ENCODE measurements around the gene HEATR5A. TPM values are rescaled to one million over a fixed set of nuclear protein-coding genes. Genes with fewer than 3 reads are reported as not detected.

HEATR5A gene
- total and polyA plus RNA-seq, 2 of the 13 experiments (the other 11 are each of a cell fraction or from before 2014, with no cell fraction given): 36.4 to 105 TPM

GRCh38 chr14:31411218-31411727 lies 9.1 kb downstream of the HEATR5A start:
- BruUV-seq (replicated peaks): no TSS peak
- peaks cover 58% of the 10 kb centered on the region for H3K79me2 ChIP-seq (ENCODE audit: insufficient read depth, low read length)
- no peaks in the 10 kb centered on the region for H3K36me3 ChIP-seq (replicated peaks in 1 of 2; ENCODE audit: control insufficient read depth in 1 of 2, insufficient read depth in 2 of 2, low read length in 2 of 2)
- H4K20me1 ChIP-seq (ENCODE audit: insufficient read depth, low read length): no peaks in the 10 kb centered on the region
- ATAC-seq (no peak), DNase-seq (ENCODE audit: low spot score) (no peak), FAIRE-seq (no peak)
- WGBS (ENCODE audit: low lambda C conversion rate): 77% methylated on average over 2 of the region's 2 CpGs
- in situ Hi-C loops (cut with HindIII; ENCODE audit: extremely low pct_ligation_motif_present, low pct_unique_long_range_greater_than_20kb) (no loop called here), intact Hi-C loops (cut with micrococcal nuclease; ENCODE audit: unreplicated experiment) (no loop called here)
- H3K27ac ChIP-seq (ENCODE audit: extremely low read length, insufficient read depth, low read length): no peak overlapping the region
- H3K9me3 ChIP-seq (ENCODE audit: low read length): no peaks in the 10 kb centered on the region
- no peak overlapping the region for H3K9ac ChIP-seq (ENCODE audit: insufficient read depth, low read depth, low read length)
- ChIA-PET CTCF (ENCODE audit: low intra/inter-chr PET ratio, low total read pairs) (no interaction called here), POLR2A (interaction anchor here (6.2 kb wide), 1 partner anchor 9 kb away, joined by 68 read pairs; the partner anchor contains the start of gene HEATR5A)
- TF ChIP-seq ZBTB21 (CRISPR knock-in tag; IDR thresholded peaks at IDR 0.05) (no peak), FLYWCH1 (CRISPR knock-in tag; IDR thresholded peaks at IDR 0.05) (no peak), MBD4 (IDR thresholded peaks at IDR 0.05; ENCODE audit: borderline replicate concordance, low read length) (no peak), ZBTB33 (CRISPR knock-in tag; IDR thresholded peaks at IDR 0.05) (no peak), ZNF263 (CRISPR knock-in tag; IDR thresholded peaks at IDR 0.05) (no peak), SIX4 (CRISPR knock-in tag; IDR thresholded peaks at IDR 0.05) (no peak), ZBTB7B (CRISPR knock-in tag; IDR thresholded peaks at IDR 0.05) (no peak), TERF1 (CRISPR knock-in tag; IDR thresholded peaks at IDR 0.05) (no peak), BCL6 (CRISPR knock-in tag; IDR thresholded peaks at IDR 0.05) (no peak), REL (CRISPR knock-in tag; conservative IDR thresholded peaks at IDR 0.05) (no peak), NFAT5 (CRISPR knock-in tag; IDR thresholded peaks at IDR 0.05) (no peak), ZNF556 (CRISPR knock-in tag; IDR thresholded peaks at IDR 0.05; ENCODE audit: borderline replicate concordance) (no peak)
- H2AFZ ChIP-seq (ENCODE audit: low read length): no peak overlapping the region
- no peak overlapping the region for H3K4me2 ChIP-seq (ENCODE audit: low read depth, low read length)
- no peaks in the 10 kb centered on the region for H3K27me3 ChIP-seq (ENCODE audit: control insufficient read depth in 1 of 2, insufficient read depth in 2 of 2, low read length in 2 of 2)
- H3K4me1 ChIP-seq (ENCODE audit: insufficient read depth, low read length): peaks cover 29% of the 10 kb centered on the region
- no peak overlapping the region for H3K4me3 ChIP-seq (replicated peaks in 1 of 3; ENCODE audit: insufficient read depth in 1 of 3, low read depth in 2 of 3, low read length in 3 of 3)
